ENCODE measurements around the gene SPDYE2B. TPM values are rescaled to one million over a fixed set of nuclear protein-coding genes. Genes with fewer than 3 reads are reported as not detected.
"Not testable (repeated sequence)": the region's sequence is repeated elsewhere in the genome, so short reads cannot be mapped to it uniquely, and the experiment has no call there.

Gene SPDYE2B
- polyA plus RNA-seq, 1 of the 3 experiments (the other 2 are of a cell fraction): not detected

GRCh38 chr7:102616507-102617125, 33.5 kb upstream of the SPDYE2B start, which contains the start of gene RASA4:
Gene RASA4 (minus strand): TSS chr7:102616756. CDS start chr7:102616689, 67 bp downstream.
- H3K9ac ChIP-seq: peak within 1 kb of the TSS; percentile 43; the same call in 1 of the 2 replicates
- H4K20me1 ChIP-seq (ENCODE audit: insufficient read depth): not testable (repeated sequence)

DNA sequence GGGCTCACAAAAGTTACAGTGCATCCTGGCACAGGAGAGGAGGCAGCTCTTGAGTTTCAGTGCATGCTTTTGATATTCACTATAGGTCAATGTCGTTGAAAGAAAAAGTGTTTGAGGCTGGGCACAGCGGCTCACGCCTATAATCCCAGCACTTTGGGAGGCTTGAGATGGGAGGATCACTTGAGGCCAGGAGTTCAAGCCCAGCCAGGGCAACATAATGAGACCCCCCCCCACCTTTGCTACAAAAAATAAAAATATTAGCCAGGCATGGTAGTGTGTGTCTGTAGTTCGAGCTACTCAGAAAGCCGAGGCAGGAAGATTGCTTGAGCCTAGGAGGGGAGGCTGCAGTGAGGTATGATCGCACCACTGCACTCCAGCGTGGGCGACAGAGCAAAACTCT, 32.0 kb upstream of the SPDYE2B start:
- H3K27ac ChIP-seq (ENCODE audit: low read depth in 2 of 2, low read length in 1 of 2); H4K20me1 ChIP-seq (ENCODE audit: insufficient read depth); POLR2A ChIA-PET; H3K36me3 ChIP-seq (replicated peaks in 1 of 2; ENCODE audit: control insufficient read depth in 1 of 2, insufficient read depth in 2 of 2, low read length in 1 of 2); H3K9ac ChIP-seq; CTCF ChIA-PET; H3F3A ChIP-seq (replicated peaks; ENCODE audit: insufficient read depth); H2AFZ ChIP-seq (ENCODE audit: low read depth); H3K9me3 ChIP-seq; DNase-seq; H3K4me2 ChIP-seq; H3K79me2 ChIP-seq (ENCODE audit: insufficient read depth); H3K4me1 ChIP-seq (ENCODE audit: control insufficient read depth in 1 of 2, insufficient read depth in 2 of 2, low read depth in 1 of 2, low read length in 1 of 2); H3K27me3 ChIP-seq (ENCODE audit: insufficient read depth); H3K9me2 ChIP-seq; H3K4me3 ChIP-seq (ENCODE audit: low read depth in 2 of 2, low read length in 1 of 2): not testable (repeated sequence)
- WGBS (ENCODE audit: low lambda C conversion rate): 85% methylated on average over 4 of the region's 8 CpGs

More at GRCh38 chr7:102616507-102617125, 33.5 kb upstream of the SPDYE2B start, which contains the start of gene RASA4:
- CTCF ChIA-PET; H3K9me2 ChIP-seq; H3K27me3 ChIP-seq (ENCODE audit: insufficient read depth); H3F3A ChIP-seq (replicated peaks; ENCODE audit: insufficient read depth); H3K79me2 ChIP-seq (ENCODE audit: insufficient read depth); POLR2A ChIA-PET; H3K9me3 ChIP-seq; DNase-seq; H3K27ac ChIP-seq (ENCODE audit: low read depth in 2 of 2, low read length in 1 of 2); H2AFZ ChIP-seq (ENCODE audit: low read depth); H3K4me1 ChIP-seq (ENCODE audit: control insufficient read depth in 1 of 2, insufficient read depth in 2 of 2, low read depth in 1 of 2, low read length in 1 of 2); H3K36me3 ChIP-seq (replicated peaks in 1 of 2; ENCODE audit: control insufficient read depth in 1 of 2, insufficient read depth in 2 of 2, low read length in 1 of 2): not testable (repeated sequence)
- peak within 1 kb of the TSS; percentile 55; the same call in 1 of the 2 replicates for H3K4me2 ChIP-seq
- peak within 1 kb of the TSS in 1 of 2 experiments; percentile 46; a peak in 2 of 4 replicates for H3K4me3 ChIP-seq (ENCODE audit: low read depth in 2 of 2, low read length in 1 of 2)
- WGBS (ENCODE audit: low lambda C conversion rate): 2% methylated on average over 14 of the region's 62 CpGs

- H3K4me1 ChIP-seq (ENCODE audit: control insufficient read depth in 1 of 2, insufficient read depth in 2 of 2, low read depth in 1 of 2, low read length in 1 of 2); H3K27me3 ChIP-seq (ENCODE audit: insufficient read depth); CTCF ChIA-PET; DNase-seq; H3K4me2 ChIP-seq; H3K9me3 ChIP-seq; H3K9me2 ChIP-seq; H3K27ac ChIP-seq (ENCODE audit: low read depth in 2 of 2, low read length in 1 of 2); H3K79me2 ChIP-seq (ENCODE audit: insufficient read depth); H3F3A ChIP-seq (replicated peaks; ENCODE audit: insufficient read depth); H3K9ac ChIP-seq; H3K36me3 ChIP-seq (replicated peaks in 1 of 2; ENCODE audit: control insufficient read depth in 1 of 2, insufficient read depth in 2 of 2, low read length in 1 of 2); H3K4me3 ChIP-seq (ENCODE audit: low read depth in 2 of 2, low read length in 1 of 2); POLR2A ChIA-PET; H2AFZ ChIP-seq (ENCODE audit: low read depth); H4K20me1 ChIP-seq (ENCODE audit: insufficient read depth): not testable (repeated sequence)
- WGBS (ENCODE audit: low lambda C conversion rate): no CpG with 5 or more reads among the region's 8 CpGs
Measured at GRCh38 chr7:102627271-102627904, 22.7 kb upstream of the SPDYE2B start.

GRCh38 chr7:102630622-102631021, 19.5 kb upstream of the SPDYE2B start:
- CTCF ChIA-PET; H3K9ac ChIP-seq; DNase-seq; H3K4me3 ChIP-seq (ENCODE audit: low read depth in 2 of 2, low read length in 1 of 2); POLR2A ChIA-PET; H3K4me1 ChIP-seq (ENCODE audit: control insufficient read depth in 1 of 2, insufficient read depth in 2 of 2, low read depth in 1 of 2, low read length in 1 of 2); H3K9me2 ChIP-seq; H3K4me2 ChIP-seq; H3K9me3 ChIP-seq; H2AFZ ChIP-seq (ENCODE audit: low read depth); H3F3A ChIP-seq (replicated peaks; ENCODE audit: insufficient read depth); H3K79me2 ChIP-seq (ENCODE audit: insufficient read depth); H3K36me3 ChIP-seq (replicated peaks in 1 of 2; ENCODE audit: control insufficient read depth in 1 of 2, insufficient read depth in 2 of 2, low read length in 1 of 2); H4K20me1 ChIP-seq (ENCODE audit: insufficient read depth); H3K27me3 ChIP-seq (ENCODE audit: insufficient read depth): not testable (repeated sequence)
- peak overlapping the region in 1 of 2 experiments; percentile 75; a peak in 2 of 4 replicates for H3K27ac ChIP-seq (ENCODE audit: low read depth in 2 of 2, low read length in 1 of 2)
- 37% methylated on average over 7 of the region's 9 CpGs for WGBS (ENCODE audit: low lambda C conversion rate)
- TF ChIP-seq MXI1 (IDR thresholded peaks at IDR 0.05; ENCODE audit: low read depth, low read length) (peak; percentile 28; the same call in 1 of the 2 replicates), EP300 (IDR thresholded peaks at IDR 0.05; ENCODE audit: borderline replicate concordance in 1 of 2, low read depth in 1 of 2, low read length in 1 of 2) (peak in 1 of 2 experiments; percentile 50; a peak in 2 of 4 replicates)

DNA sequence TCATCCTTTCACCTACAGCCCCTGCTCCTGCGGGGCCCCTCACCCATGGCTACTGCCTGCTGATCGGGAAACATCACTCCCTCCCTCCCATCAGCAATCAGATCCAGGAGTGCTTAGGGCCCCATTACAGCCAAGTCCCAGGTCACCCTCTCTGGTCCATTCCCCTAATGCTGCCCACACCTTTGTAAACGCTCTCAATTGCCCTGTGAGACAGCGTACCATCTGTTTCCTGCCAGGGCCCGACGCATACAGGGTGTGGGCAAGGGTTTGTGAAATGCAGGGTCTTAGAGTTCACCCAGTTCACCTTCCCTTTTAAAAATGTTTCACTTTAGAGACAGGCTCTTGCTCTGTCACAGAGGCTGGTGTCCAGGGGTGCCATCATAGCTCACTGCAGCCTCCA, 15.8 kb upstream of the SPDYE2B start:
- H3K4me3 ChIP-seq (ENCODE audit: low read depth in 2 of 2, low read length in 1 of 2); H3K9me2 ChIP-seq; H3K79me2 ChIP-seq (ENCODE audit: insufficient read depth); POLR2A ChIA-PET; H3K4me2 ChIP-seq; H3K9me3 ChIP-seq; H4K20me1 ChIP-seq (ENCODE audit: insufficient read depth); CTCF ChIA-PET; H3K4me1 ChIP-seq (ENCODE audit: control insufficient read depth in 1 of 2, insufficient read depth in 2 of 2, low read depth in 1 of 2, low read length in 1 of 2); H3K9ac ChIP-seq; H3K27me3 ChIP-seq (ENCODE audit: insufficient read depth); H3F3A ChIP-seq (replicated peaks; ENCODE audit: insufficient read depth); H2AFZ ChIP-seq (ENCODE audit: low read depth); H3K36me3 ChIP-seq (replicated peaks in 1 of 2; ENCODE audit: control insufficient read depth in 1 of 2, insufficient read depth in 2 of 2, low read length in 1 of 2); DNase-seq: not testable (repeated sequence)
- WGBS (ENCODE audit: low lambda C conversion rate): 81% methylated on average over 3 of the region's 6 CpGs
- peak overlapping the region in 1 of 2 experiments; percentile 70; a peak in 2 of 4 replicates for H3K27ac ChIP-seq (ENCODE audit: low read depth in 2 of 2, low read length in 1 of 2)

- 100% methylated on average over 2 of the region's 5 CpGs for WGBS (ENCODE audit: low lambda C conversion rate)
- DNase-seq; H3K27ac ChIP-seq (ENCODE audit: low read depth in 2 of 2, low read length in 1 of 2); H3K27me3 ChIP-seq (ENCODE audit: insufficient read depth); H4K20me1 ChIP-seq (ENCODE audit: insufficient read depth); POLR2A ChIA-PET; H3K4me1 ChIP-seq (ENCODE audit: control insufficient read depth in 1 of 2, insufficient read depth in 2 of 2, low read depth in 1 of 2, low read length in 1 of 2); H3K9ac ChIP-seq; H3K4me2 ChIP-seq; H3K36me3 ChIP-seq (replicated peaks in 1 of 2; ENCODE audit: control insufficient read depth in 1 of 2, insufficient read depth in 2 of 2, low read length in 1 of 2); H3K9me3 ChIP-seq; H3K79me2 ChIP-seq (ENCODE audit: insufficient read depth); H3F3A ChIP-seq (replicated peaks; ENCODE audit: insufficient read depth); CTCF ChIA-PET; H3K4me3 ChIP-seq (ENCODE audit: low read depth in 2 of 2, low read length in 1 of 2); H3K9me2 ChIP-seq; H2AFZ ChIP-seq (ENCODE audit: low read depth): not testable (repeated sequence)
Measured at GRCh38 chr7:102635354-102635753, 14.8 kb upstream of the SPDYE2B start.
